GM04503 (cell line): ENCODE results near the gene KCNK6.
"Not testable (repeated sequence)": the region's sequence is repeated elsewhere in the genome, so short reads cannot be mapped to it uniquely, and the experiment has no call there.

Experiments
- DNase-seq: peaks from one replicate; pipeline ENCODE4 v3.0.0-alpha.2; 2012; ENCODE audit warnings: low read depth

The KCNK6 gene

DNA sequence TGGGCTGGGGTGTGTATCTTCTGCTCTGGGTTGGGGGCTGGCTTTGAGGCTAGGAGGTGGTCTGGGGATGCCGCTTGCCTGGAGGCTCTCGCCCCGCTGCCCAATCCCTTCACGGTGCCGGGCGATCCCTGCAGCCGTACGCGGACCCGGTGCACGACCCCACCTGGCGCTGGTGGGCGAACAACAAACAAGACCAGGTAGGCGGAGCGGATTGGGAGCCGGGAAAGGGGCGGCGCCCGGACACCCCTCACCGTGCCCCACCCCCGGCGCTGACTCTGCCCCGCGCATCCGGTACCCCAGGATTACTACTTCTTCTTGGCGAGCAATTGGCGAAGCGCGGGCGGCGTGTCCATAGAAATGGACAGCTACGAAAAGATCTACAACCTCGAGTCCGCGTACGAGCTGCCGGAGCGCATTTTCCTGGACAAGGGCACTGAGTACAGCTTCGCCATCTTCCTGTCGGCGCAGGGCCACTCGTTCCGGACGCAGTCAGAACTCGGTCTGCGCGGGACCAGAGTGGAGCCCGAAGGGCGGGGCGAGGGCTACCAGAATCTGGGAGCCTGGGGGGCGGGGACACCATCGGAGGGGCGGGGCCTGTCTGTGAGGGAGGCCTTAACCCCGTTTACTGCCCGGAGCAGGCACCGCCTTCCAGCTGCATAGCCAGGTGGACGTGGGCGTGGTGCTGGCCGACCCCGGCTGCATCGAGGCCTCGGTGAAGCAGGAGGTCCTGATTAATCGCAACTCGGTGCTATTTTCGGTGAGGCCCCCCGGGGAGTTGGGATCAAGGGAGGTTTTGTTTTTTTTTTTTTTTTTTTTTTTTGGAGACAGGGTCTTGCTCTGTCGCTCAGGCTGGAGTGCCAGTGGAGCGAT lies 42.7 kb downstream of the KCNK6 start:
- peak; percentile 3 for DNase-seq

DNA sequence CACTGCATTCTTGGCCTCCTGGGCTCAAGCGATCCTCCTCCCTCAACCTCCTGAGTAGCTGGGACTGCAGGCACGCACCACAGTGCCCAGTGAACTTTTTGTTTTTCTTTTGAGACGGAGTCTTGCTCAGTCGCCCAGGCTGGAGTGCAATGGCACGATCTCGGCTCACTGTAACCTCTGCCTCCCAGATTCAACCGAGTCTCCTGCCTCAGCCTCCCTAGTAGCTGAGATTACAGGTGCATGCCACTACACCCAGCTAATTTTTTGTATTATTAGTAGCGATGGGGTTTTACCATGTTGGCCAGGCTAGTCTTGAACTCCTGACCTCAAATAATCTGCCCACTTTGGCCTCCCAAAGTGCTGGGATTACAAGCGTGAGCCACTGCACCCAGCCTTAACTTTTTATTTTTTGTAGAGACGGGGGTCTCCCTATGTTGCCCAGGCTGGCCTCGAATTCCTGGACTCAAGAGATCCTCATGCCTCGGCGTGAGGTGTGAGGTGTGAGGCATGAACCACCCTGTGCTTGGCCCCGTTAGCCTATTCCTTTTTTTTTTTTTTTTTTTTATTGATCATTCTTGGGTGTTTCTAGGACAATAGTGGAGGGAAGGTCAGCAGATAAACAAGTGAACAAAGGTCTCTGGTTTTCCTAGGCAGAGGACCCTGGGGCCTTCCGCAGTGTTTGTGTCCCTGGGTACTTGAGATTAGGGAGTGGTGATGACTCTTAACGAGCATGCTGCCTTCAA lies 43.5 kb downstream of the KCNK6 start:
- not testable (repeated sequence) for DNase-seq

DNA sequence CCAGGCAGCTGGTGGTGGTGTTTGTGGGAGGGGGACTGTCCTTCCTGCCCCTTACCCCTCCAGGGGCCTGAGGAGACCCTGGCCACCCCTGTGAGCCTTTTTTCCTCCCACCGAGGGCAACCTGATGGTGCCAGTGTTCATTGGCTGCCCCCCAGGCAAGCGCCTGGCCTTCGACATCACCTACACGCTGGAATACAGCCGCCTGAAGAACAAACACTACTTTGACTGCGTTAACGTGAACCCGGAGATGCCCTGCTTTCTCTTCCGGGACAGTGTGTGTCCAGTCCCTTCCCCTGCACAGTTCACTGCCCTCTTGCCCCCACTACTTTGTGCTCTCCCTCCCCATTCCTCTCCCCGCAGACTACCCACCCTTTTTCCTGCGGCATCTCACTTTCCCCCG lies 47.4 kb downstream of the KCNK6 start:
- no peak for DNase-seq

DNA sequence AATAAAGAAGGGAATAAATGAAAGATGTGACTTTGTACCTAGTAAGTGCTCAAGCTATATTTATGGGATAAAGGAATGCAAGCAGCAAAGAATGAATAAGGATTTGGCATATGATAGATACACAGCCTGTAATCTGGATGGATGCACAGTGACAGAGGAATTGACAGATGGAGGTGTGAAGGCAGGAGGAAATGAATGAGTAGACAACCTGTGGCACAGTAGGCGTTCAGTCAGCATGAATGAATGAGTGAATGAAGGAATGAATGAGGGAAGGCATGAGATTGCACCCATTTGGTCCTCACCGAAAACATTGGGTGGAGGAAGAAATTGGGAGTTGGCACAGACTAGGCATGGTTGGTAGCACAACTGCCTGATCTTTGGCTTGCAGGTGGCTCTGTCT lies 49.9 kb downstream of the KCNK6 start:
- DNase-seq = no peak

DNA sequence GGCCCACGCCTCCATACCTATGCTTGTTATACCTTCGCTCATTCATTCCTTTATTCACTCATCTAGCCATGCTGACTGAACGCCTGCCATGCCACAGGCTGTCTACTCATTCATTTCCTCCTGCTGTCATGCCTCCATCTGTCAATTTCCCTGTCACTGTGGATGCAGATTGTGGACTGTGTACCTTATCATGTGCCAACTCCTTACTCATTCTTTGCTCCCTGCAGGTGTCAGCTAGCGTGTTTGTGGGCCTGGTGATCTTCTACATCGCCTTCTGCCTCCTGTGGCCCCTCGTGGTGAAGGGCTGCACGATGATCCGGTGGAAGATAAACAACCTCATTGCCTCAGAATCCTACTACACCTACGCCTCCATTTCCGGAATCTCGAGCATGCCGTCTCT lies 50.7 kb downstream of the KCNK6 start:
- no peak for DNase-seq

DNA sequence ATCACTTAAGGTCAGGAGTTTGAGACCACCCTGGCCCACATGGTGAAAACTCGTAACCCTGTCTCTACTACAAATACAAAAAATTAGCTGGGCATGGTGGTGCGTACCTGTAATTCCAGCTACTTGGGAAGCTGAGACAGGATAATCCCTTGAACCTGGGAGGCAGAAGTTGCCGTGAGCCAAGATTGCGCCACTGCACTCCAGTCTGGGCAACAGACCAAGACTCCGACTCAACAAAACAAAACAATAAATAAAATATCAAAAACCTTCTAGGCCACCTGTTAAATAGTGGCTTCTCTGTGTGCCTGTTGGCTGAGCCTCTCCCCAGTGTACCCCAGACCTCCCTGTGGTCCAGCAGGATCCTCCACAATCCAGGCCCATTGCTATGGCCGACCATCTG lies 51.4 kb downstream of the KCNK6 start:
- DNase-seq = no peak

DNA sequence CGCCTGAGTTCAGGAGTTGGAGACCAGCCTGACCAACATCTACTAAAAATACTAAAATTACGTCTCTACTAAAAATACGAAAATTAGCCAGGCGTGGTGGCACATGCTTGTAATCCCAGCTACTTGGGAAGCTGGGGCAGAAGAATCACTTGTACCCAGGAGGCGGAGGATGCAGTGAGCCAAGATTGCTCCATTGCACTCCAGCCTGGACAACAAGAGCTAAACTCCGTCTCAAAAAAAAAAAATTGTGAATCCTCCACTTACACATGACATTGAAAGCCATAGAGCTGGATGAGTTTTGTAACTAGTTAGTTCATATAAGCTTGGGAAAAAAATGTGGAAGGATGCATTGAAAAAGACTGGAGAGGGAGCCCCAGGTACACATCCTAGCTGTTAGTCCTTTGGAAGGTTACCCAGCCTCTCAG lies 54.3 kb downstream of the KCNK6 start:
- no peak for DNase-seq

DNA sequence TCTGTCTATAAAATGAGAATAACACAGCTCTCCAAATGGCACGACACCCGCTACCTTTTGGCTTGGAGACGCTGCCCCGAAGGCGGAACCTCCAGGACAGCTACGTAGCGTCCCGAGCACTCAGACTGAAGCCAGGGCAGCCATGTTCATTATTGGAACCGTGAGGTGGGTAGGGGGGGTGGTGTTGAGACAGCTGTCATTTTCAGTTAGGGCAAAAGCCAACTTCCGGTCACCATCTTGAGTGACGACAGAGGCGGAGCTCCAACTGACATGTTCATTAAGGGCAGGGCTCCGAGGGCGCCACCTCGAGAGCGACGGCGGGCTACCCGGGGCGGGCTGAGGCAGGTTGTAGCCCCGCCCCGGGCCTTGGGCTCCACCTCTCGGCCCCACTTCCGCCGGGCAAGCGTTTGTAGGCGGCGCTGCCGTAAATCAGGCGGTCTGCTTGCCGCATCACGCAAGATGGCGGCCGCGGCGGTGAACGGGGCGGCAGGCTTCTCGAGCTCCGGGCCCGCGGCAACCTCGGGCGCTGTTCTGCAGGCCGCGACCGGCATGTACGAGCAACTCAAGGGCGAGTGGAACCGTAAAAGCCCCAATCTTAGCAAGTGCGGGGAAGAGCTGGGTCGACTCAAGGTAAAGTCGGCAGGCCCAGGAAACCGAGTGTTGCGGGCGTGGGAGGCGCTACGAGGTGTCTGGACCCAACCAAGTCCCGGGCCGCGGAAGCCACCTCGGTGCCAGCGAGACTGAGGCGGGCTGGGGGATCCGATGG lies 54.9 kb downstream of the KCNK6 start, which contains the start of gene PSMD8:
TSS of gene PSMD8 (plus strand) at position 240 of the 766 bp plus-strand sequence. CDS start at position 271, 31 bp downstream.
- DNase-seq = peak; percentile 92

DNA sequence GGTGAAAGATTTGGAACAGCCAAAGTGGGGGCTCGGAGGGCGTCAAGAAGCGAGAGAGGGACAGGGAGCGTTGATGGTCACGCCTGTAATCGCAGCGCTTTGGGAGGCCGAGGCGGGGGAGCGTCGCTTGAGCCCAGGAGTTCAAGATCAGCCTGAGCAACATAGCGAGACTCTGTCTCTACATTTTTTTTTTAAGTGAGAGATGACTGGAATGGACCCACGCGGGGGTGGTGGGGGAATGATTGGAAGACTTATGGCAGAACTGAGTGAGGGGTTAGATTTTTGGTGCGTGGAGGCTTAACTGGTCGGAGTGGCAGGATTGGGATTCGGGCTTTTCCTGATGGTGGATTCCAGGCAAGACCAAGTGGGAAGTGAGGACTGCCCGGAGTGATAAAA lies 55.5 kb downstream of the KCNK6 start:
- no peak for DNase-seq

DNA sequence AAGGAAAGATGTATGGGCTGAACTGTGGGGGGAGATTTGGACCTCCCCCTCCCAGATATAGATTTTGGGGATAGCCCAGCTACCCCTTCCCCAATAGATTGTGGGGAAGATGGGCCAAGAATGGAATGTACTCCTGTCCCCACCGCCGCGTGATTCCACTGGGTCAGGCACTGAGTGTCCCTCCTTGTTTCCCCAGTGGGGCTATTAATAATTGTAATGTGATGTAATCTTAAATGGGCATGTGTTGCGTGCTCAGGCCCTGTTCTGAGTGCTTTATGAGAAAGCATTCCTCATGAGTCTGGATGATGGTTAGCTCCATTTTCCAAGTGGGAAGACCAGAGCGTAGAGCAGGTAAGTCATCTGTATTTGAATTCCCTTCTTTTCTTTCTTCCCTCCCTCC lies 56.1 kb downstream of the KCNK6 start:
- no peak for DNase-seq

DNA sequence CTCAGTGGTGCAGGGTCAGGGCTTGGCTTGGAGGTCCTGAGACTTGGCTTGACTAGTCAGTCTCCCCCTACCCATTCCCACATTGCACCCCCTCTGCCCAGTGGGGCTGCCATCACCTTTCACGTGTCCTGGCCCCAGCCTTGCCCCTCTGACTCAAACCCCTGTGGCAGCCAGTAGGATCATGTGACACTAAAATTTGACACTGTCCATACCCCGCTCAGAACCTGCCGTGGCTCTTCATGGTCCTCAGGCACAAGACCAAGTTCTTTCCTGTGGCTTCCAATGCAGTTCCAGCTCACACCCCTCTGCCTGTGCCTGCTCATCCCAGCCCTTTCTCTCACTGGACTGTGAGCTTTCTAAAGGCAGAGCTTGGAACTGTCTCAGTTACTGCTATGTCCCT lies 56.9 kb downstream of the KCNK6 start:
- no peak for DNase-seq

DNA sequence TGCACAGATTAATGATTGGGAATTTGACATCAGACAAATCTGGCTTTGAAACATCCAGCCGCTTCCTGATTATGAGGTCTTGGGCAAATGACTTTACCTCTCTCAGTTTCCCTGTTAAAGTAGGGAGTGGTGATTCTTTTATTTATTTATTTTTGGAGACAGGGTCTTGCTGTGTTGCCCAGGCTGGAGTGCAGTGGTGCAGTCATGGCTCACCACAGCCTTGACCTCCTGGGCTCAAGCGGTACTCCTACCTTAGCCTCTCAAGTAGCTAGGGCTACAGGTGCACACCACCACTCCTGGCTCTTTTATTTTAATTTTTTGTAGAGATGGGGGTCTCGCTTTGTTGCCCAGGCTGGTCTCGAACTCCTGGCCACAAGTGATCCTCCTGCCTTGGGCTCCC lies 57.4 kb downstream of the KCNK6 start:
- DNase-seq = no peak

DNA sequence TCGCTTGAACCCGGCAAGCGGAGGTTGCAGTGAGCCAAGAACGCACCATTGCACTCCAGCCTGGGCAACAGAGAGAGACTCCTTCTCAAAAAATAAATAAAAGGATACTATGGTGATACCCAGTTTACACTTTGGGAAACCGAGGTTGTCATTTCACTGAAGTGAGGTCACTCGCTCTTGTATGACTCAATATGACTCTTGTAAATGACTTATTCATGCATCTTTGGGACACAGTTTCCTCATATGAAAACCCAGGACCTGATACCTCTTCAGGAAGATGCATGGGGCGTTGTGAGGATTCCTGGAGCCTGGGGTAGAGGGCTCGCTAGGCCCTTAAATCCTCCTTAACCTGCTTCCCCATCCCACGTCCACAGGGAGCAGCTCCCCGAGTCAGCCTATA lies 59.2 kb downstream of the KCNK6 start:
- no peak for DNase-seq

DNA sequence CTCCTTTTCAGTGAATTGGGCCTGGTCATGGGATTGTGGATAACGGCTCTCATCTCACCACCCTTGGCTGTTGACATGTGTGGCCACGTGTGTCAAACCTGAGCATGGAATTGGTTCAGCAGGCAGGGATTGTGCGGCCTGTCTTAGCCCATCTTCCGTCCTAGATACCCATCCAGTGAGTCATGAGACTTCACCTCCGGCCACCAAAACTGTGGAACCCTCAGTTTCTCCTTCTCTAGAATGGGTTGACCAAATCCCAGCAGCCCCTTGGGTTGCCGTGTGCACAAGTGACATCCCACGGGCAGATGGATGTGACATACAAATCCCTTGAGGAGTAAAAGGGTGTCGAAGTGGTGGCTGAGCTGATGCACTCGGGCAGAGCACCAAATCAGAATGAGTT lies 61.5 kb downstream of the KCNK6 start:
- DNase-seq = no peak
